Fibroblast of mammary gland (primary cell): Measurements from ENCODE around the gene MTM1.

Experiments
- DNase-seq: peaks from one replicate; pipeline ENCODE4 v3.0.0-alpha.2; 2010; ENCODE audit warnings: low read depth
- H3K4me3 ChIP-seq: 2 replicates; pipeline ENCODE4 v1.5.1; 2011; ENCODE audit warnings: low read depth, mild to moderate bottlenecking, low read length, moderate library complexity; ENCODE audit not compliant: control insufficient read depth
- TF ChIP-seq, protein P1 (sequence below): conservative IDR thresholded peaks from 2 replicates; pipeline ENCODE4 v1.5.1; 2011; ENCODE audit warnings: low read depth, low read length, inconsistent platforms; ENCODE audit not compliant: control insufficient read depth, insufficient read depth

MTM1 gene

DNA sequence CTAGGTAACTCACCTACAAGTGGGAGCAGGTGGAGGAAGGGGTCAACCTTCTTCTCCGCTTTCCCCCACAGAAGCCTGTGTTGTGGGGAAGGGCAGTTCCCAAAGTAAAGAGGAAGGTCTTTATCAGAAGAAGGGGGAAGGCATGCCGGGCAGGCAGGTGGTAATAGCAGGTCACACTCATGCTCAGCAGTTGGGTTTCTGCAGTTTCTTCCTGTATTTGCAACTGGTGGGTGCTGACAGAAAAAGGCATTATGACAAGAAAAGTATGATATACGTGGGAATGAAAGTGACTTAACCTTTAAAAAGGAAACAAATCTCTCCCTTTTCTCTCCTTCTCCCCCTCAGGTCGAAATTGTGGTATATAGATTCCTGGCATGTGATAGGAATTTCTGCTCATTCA, 128.4 kb downstream of the MTM1 start:
- DNase-seq, result no peak
- TF ChIP-seq, protein P1, sequence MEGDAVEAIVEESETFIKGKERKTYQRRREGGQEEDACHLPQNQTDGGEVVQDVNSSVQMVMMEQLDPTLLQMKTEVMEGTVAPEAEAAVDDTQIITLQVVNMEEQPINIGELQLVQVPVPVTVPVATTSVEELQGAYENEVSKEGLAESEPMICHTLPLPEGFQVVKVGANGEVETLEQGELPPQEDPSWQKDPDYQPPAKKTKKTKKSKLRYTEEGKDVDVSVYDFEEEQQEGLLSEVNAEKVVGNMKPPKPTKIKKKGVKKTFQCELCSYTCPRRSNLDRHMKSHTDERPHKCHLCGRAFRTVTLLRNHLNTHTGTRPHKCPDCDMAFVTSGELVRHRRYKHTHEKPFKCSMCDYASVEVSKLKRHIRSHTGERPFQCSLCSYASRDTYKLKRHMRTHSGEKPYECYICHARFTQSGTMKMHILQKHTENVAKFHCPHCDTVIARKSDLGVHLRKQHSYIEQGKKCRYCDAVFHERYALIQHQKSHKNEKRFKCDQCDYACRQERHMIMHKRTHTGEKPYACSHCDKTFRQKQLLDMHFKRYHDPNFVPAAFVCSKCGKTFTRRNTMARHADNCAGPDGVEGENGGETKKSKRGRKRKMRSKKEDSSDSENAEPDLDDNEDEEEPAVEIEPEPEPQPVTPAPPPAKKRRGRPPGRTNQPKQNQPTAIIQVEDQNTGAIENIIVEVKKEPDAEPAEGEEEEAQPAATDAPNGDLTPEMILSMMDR, result no peak

DNA sequence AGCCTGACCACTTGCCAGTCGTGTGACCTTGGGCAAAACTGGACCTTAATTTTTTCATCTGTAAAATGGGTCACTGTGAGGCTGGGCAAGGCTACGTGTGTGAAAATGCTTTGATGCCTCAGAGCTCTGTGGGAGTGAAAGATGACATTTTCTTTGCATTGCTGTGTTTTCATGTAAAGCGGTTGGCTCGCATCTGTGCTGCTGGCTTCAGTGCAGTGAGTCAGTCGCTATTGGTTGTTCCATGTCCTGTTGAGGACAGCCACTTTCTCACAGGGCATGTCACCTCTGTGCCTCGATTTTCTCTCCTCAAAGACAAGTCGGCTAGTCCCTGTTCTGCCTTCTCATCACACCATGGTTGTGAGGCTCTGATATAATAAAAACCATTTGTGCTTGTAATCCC, 129.2 kb downstream of the MTM1 start:
- H3K4me3 ChIP-seq, result no peak overlapping the region
- no peak for DNase-seq
- TF ChIP-seq, protein P1, result no peak

More for the DNA sequence above, 128.4 kb downstream of the MTM1 start:
- H3K4me3 ChIP-seq, result no peak overlapping the region

DNA sequence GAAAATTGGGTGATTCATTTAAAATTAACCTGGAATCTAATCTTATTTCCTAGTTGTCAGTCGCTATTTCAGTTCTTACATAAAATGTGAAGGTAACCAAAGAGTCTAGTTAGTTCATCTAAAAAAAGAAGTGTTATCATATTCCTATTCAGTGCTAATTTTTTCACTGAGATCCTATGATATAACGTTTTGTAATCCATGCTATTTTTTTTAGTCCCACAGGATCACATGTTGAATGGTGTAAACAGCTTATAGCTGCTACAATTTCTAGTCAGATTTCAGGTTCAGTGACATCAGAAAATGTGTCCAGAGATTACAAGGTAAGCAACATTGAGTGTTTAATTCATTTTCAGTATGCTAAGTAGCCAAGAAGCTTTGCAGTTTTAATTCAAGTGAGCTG, 130.6 kb downstream of the MTM1 start:
- TF ChIP-seq, protein P1, result no peak
- DNase-seq, result no peak
- H3K4me3 ChIP-seq, result no peak overlapping the region

DNA sequence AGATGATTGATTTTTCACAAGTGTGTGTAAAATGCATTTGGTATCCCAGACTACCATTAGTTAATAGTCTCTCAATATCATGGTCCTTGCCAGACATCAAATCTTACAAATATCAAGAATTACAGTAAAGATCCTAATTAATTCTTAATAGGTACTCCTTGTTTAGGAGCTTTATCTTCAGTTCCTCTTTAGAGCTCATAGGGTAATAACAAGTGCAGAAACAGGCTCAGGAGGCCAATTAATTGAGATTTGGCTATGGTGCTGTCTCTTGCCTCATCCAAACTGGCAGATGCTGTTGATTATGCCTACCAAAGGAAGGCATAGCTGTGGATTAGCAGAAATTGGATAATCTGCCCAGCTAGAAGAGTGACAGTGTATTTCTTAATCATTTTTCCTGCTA, 131.7 kb downstream of the MTM1 start:
- TF ChIP-seq, protein P1, result no peak
- no peak overlapping the region for H3K4me3 ChIP-seq
- no peak for DNase-seq

DNA sequence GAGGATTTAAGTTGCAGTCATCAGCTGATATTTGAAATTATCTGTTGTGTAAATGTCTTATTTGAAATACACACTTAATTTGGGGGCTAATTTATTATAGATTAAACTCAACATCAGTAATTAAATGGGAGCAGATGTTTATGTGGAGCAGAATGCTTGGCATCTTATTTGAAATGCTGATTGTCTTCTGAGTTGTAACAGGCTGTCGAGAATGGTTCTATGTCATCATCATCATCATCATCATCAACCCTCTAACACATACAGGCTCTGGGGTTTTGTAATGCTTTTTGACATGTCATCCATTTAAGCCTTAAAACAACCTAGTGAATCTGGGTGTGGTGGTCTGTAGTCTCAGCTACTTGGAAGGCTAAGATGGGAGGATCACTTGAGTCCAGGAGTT, 133.0 kb downstream of the MTM1 start:
- no peak for DNase-seq
- TF ChIP-seq, protein P1, result no peak
- H3K4me3 ChIP-seq, result no peak overlapping the region

DNA sequence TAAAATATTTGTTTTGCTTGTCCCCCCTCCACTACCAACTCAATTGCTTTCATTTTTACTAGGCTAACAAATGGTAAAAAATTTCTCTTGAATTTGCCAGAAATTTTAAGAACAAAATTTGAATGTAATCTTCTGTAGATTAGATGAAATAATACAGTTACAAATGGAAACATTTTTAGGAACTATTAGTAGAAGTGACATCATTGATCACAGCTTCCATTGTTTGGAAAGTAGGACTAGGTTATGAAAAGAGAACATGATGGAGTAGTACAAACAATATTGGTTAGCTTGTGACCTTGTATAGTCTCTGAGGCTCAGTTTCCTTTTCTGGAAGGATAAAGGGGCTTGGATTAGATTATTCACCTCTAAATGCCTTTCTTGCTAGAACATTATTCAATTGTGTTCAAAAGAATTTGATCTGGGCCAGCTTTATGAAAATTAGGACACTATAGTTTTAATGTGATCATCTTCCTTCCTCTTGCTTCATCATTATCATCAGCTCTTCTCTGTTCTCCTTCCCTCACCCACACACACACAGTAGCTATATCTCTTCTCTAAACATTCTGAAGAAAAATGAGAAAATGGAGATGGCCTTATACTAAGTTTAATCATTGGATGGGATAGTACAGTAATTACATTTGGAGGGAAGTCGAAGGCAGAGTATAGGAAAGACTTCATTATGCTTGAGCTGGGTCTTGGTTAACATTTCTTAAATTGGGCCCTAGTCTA, 134.7 kb downstream of the MTM1 start:
- no peak overlapping the region for H3K4me3 ChIP-seq
- no peak for DNase-seq
- TF ChIP-seq, protein P1, result no peak

DNA sequence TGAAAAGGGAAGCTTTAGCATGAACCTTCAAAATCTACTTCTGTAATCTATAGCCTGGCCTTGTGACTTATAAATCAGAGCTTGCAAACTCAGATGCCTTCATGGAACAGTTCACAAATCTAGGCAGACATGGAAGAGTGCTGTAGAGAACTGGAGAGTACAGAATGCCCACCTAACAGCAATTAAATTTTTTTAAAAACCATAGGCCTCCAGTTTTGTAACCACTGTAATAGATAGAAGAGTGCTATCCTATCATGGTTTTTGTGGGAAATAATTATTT, 135.2 kb downstream of the MTM1 start:
- TF ChIP-seq, protein P1, result no peak
- no peak overlapping the region for H3K4me3 ChIP-seq
- no peak for DNase-seq
